ENCODE data around the gene SLC25A33. TPM values are rescaled to one million over a fixed set of nuclear protein-coding genes. Genes with fewer than 3 reads are reported as not detected.

Gene SLC25A33
- total RNA-seq, 4 donors from 2014 or later = 1.0 to 6.1 (median 3.3) TPM

DNA sequence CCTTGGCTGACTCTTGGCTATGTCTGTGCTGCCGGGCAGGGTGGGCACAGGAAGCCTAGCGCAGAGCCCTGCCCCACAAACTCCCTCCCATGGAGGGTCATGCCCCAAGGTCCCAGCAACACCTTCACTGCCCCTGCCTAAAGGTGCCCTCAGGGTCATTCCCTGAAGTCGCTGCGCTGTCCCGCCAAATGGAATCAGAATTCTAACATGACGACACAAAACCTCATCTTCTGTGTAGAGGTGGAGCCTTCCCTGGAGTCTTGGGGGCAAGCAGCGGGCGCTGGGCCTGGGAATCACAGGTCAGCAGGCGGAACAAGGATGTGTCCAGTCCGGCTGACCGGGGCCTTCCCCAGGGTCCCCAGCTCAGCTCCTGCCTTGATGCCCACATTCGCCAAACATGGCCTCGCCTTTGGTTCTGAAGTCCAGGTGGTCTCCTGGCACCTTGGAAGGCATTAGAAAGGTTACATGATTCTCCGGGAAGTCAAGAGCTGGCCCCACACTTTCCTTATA is 66.7 kb downstream of the SLC25A33 start:
- DNase-seq = no peak
- Histone ChIP-seq H3K27me3 (no peaks in the 10 kb centered on the region), H3K4me1 (no peaks in the 10 kb centered on the region), H3K27ac (no peak overlapping the region), H3K4me3 (no peak overlapping the region), H3K36me3 (no peaks in the 10 kb centered on the region), H3K9me3 (no peaks in the 10 kb centered on the region)
- intact Hi-C loops (cut with DNase I; ENCODE audit: low total_unique reads) = no loop called here
- TF ChIP-seq CTCF (IDR thresholded peaks at IDR 0.05) = no peak

DNA sequence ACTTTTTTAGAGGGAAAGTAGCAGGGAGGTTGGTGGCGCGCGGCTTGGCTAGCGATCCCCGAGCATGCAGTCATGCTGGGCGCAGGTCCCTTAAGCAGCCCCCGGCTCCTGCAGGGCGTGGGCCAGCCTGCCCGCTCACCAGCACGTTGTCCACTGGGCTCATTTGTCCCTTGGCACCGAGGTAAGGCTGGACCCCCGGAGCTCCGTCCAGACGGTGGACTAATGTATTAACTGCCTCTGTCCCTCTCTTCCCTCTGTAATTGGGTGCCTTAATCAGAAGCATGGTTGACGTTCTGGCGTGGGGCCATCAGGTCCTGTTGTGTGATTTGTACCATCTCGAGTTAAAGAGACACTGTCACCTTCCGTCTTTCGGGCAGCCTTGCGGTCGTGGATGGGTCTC is 67.2 kb downstream of the SLC25A33 start:
- TF ChIP-seq CTCF (IDR thresholded peaks at IDR 0.05) (no peak), POLR2A (IDR thresholded peaks at IDR 0.05) (no peak)
- Histone ChIP-seq H3K27ac (no peak overlapping the region), H3K9me3 (no peaks in the 10 kb centered on the region), H3K36me3 (no peaks in the 10 kb centered on the region), H3K27me3 (no peaks in the 10 kb centered on the region), H3K4me1 (no peaks in the 10 kb centered on the region), H3K4me3 (no peak overlapping the region)
- intact Hi-C loops (cut with DNase I; ENCODE audit: low total_unique reads) = no loop called here
- DNase-seq = no peak

GRCh38 chr1:9606948-9607347 is 67.7 kb downstream of the SLC25A33 start:
- no peak overlapping the region for H3K4me3 ChIP-seq
- H3K36me3 ChIP-seq = no peaks in the 10 kb centered on the region
- no peaks in the 10 kb centered on the region for H3K4me1 ChIP-seq
- H3K27me3 ChIP-seq = no peaks in the 10 kb centered on the region
- TF ChIP-seq POLR2A (IDR thresholded peaks at IDR 0.05) (no peak), CTCF (IDR thresholded peaks at IDR 0.05) (no peak)
- intact Hi-C loops (cut with DNase I; ENCODE audit: low total_unique reads) = no loop called here
- DNase-seq = no peak
- no peaks in the 10 kb centered on the region for H3K9me3 ChIP-seq
- no peak overlapping the region for H3K27ac ChIP-seq

- no peak for DNase-seq
- Histone ChIP-seq H3K4me3 (no peak overlapping the region), H3K9me3 (no peaks in the 10 kb centered on the region), H3K27ac (no peak overlapping the region), H3K36me3 (no peaks in the 10 kb centered on the region), H3K27me3 (no peaks in the 10 kb centered on the region), H3K4me1 (no peaks in the 10 kb centered on the region)
- intact Hi-C loops (cut with DNase I; ENCODE audit: low total_unique reads) = no loop called here
- no peak for TF ChIP-seq POLR2A (IDR thresholded peaks at IDR 0.05)
- no peak for TF ChIP-seq CTCF (IDR thresholded peaks at IDR 0.05)
Observed at GRCh38 chr1:9607352-9607751, 68.1 kb downstream of the SLC25A33 start.

DNA sequence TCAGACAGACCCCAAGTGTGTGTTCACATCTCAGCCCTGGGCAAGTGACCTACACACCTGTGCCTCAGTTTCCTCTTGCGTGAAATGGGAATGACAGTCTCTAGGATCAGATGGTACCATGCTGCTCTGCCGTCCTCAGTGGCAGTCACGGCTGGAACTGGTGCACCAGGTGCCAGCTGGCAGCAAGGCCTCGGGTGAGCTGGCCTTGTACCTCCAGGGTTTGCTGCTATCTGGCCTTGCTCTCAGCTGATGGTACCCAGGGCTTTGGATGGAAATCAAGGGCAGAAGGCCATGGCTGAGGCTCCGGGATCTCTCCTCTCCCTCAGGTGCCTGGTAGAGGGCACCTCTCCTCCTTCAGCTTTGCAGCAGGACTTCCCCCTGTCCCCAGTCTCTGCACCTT is 70.7 kb downstream of the SLC25A33 start:
- Histone ChIP-seq H3K4me3 (no peak overlapping the region), H3K27me3 (no peaks in the 10 kb centered on the region), H3K27ac (no peak overlapping the region), H3K4me1 (no peaks in the 10 kb centered on the region), H3K36me3 (no peaks in the 10 kb centered on the region), H3K9me3 (no peaks in the 10 kb centered on the region)
- no peak for DNase-seq
- no peak for TF ChIP-seq POLR2A (IDR thresholded peaks at IDR 0.05)
- intact Hi-C loops (cut with DNase I; ENCODE audit: low total_unique reads) = no loop called here

DNA sequence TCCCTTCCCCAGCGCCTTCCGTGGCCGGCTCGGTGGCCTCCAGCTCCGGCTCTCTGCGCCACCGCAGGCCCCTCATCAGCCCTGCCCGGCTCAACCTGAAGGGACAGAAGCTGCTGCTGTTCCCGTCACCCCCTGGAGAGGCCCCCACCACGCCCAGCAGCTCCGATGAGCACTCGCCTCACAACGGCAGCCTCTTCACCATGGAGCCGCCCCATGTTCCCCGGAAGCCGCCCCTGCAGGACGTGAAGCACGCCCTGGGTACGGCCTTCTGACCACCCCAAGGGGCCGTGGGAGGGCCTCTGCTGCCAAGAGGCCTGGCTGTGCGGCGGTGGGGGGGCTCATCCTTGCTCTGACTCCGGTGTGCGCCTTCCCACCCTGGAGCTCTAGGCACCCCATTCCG is 71.3 kb downstream of the SLC25A33 start:
- Histone ChIP-seq H3K9me3 (no peaks in the 10 kb centered on the region), H3K4me3 (no peak overlapping the region), H3K27me3 (no peaks in the 10 kb centered on the region), H3K27ac (no peak overlapping the region), H3K36me3 (no peaks in the 10 kb centered on the region), H3K4me1 (no peaks in the 10 kb centered on the region)
- intact Hi-C loops (cut with DNase I; ENCODE audit: low total_unique reads) = no loop called here
- TF ChIP-seq POLR2A (IDR thresholded peaks at IDR 0.05) = no peak
- TF ChIP-seq CTCF (IDR thresholded peaks at IDR 0.05) = no peak
- DNase-seq = no peak

Data from uterus (tissue), 4 donors.